Nephron progenitor cell (in vitro differentiated cells): ENCODE measurements around the gene ARID3B.

ENCODE experiments used
- DNase-seq: peaks from one replicate; pipeline ENCODE4 v3.0.0; 2021
- H3K27ac Mint-ChIP-seq: 2 replicates; pipeline ENCODE4 v1.8.0; 2021; ENCODE audit warnings: mild to moderate bottlenecking, moderate library complexity, mixed read lengths
- H3K27me3 Mint-ChIP-seq: 2 replicates; pipeline ENCODE4 v1.8.0; 2021; ENCODE audit warnings: mild to moderate bottlenecking, low read depth, mixed read lengths; ENCODE audit not compliant: poor library complexity
- H3K36me3 Mint-ChIP-seq: 2 replicates; pipeline ENCODE4 v1.8.0; 2021; ENCODE audit warnings: low read depth, mixed read lengths
- H3K4me1 Mint-ChIP-seq: 2 replicates; pipeline ENCODE4 v1.8.0; 2021; ENCODE audit warnings: mixed read lengths
- H3K4me3 Mint-ChIP-seq: 2 replicates; pipeline ENCODE4 v1.8.0; 2021; ENCODE audit warnings: mild to moderate bottlenecking, moderate library complexity, mixed read lengths
- H3K9me3 Mint-ChIP-seq: 2 replicates; pipeline ENCODE4 v1.8.0; 2021; ENCODE audit warnings: mild to moderate bottlenecking, moderate library complexity, mixed read lengths
- CTCF ChIP-seq: fragments of 200-600 bp; sonication (generic); IDR thresholded peaks from 2 replicates; pipeline ENCODE4 v1.5.0; 2021; ENCODE audit warnings: antibody characterized with exemption

Gene ARID3B, protein sequence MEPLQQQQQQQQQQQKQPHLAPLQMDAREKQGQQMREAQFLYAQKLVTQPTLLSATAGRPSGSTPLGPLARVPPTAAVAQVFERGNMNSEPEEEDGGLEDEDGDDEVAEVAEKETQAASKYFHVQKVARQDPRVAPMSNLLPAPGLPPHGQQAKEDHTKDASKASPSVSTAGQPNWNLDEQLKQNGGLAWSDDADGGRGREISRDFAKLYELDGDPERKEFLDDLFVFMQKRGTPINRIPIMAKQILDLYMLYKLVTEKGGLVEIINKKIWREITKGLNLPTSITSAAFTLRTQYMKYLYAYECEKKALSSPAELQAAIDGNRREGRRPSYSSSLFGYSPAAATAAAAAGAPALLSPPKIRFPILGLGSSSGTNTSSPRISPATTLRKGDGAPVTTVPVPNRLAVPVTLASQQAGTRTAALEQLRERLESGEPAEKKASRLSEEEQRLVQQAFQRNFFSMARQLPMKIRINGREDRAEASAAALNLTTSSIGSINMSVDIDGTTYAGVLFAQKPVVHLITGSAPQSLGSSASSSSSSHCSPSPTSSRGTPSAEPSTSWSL

GRCh38 chr15:74540761-74541493, at the start of gene ARID3B:
Gene ARID3B, plus strand, starts transcription at chr15:74541220. Its CDS starts 2,717 bp downstream, at chr15:74543937.
- peaks cover 65% of the 10 kb centered on the region for H3K4me1 Mint-ChIP-seq
- no peaks in the 10 kb centered on the region for H3K9me3 Mint-ChIP-seq
- peak within 1 kb of the TSS; percentile 99 for H3K4me3 Mint-ChIP-seq
- peak within 1 kb of the TSS; percentile 99 for H3K27ac Mint-ChIP-seq
- TF ChIP-seq CTCF, result no peak
- H3K36me3 Mint-ChIP-seq, result peaks cover 7% of the 10 kb centered on the region
- H3K27me3 Mint-ChIP-seq, result peaks cover 8% of the 10 kb centered on the region
- peak; percentile 97 for DNase-seq

DNA sequence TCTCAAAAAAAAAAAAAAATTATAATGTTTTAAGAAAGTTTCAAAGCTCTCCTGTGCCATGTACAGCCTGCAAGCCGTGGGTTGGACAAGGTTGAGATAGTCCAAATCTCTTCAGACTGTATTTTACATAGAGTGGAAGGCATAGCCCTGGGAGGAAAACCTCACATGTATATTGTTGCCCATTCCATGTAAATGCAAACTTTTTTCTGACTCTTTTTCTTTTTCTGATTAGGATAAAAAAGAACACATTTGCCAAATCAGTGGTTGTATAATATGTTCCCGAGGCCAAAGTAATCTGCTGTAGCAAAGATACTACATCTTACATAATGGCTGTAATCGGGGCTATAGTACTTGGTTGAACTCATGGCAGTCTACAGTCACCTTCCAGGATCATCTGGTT, 44.4 kb upstream of the ARID3B start:
- H3K27ac Mint-ChIP-seq, result no peak overlapping the region
- DNase-seq, result no peak
- no peak for TF ChIP-seq CTCF
- no peaks in the 10 kb centered on the region for H3K9me3 Mint-ChIP-seq
- no peaks in the 10 kb centered on the region for H3K27me3 Mint-ChIP-seq
- H3K36me3 Mint-ChIP-seq, result peaks cover 28% of the 10 kb centered on the region
- peaks cover 5% of the 10 kb centered on the region for H3K4me1 Mint-ChIP-seq
- H3K4me3 Mint-ChIP-seq, result no peak overlapping the region

DNA sequence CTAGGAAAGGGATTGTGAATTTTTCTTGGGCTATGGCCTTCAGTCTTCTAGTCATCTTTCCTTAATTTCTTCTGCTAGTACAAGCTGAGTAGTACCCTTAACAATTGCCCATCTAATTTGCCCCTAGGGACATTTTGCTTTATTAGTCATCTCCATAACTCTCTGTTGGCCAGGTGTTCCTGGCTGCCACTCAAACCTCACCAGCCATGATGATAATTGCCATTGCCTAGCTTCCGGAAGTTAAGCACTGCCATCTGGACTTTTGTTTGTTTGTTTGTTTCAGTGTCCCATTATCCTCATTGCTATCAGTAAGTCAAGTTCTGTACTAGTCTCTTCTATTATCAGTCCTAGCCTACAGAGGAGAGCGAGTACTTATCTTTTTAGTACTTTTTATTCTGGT, 43.4 kb upstream of the ARID3B start:
- TF ChIP-seq CTCF, result no peak
- no peaks in the 10 kb centered on the region for H3K27me3 Mint-ChIP-seq
- no peak overlapping the region for H3K4me3 Mint-ChIP-seq
- no peaks in the 10 kb centered on the region for H3K9me3 Mint-ChIP-seq
- peaks cover 5% of the 10 kb centered on the region for H3K4me1 Mint-ChIP-seq
- DNase-seq, result no peak
- peak overlapping the region; percentile 33 for H3K27ac Mint-ChIP-seq
- peaks cover 30% of the 10 kb centered on the region for H3K36me3 Mint-ChIP-seq

GRCh38 chr15:74499366-74499765, 41.7 kb upstream of the ARID3B start:
- H3K9me3 Mint-ChIP-seq, result no peaks in the 10 kb centered on the region
- H3K27me3 Mint-ChIP-seq, result no peaks in the 10 kb centered on the region
- H3K27ac Mint-ChIP-seq, result peak overlapping the region; percentile 24
- H3K4me3 Mint-ChIP-seq, result no peak overlapping the region
- no peak for TF ChIP-seq CTCF
- H3K36me3 Mint-ChIP-seq, result peaks cover 40% of the 10 kb centered on the region
- peaks cover 5% of the 10 kb centered on the region for H3K4me1 Mint-ChIP-seq
- no peak for DNase-seq

- no peak for TF ChIP-seq CTCF
- no peaks in the 10 kb centered on the region for H3K27me3 Mint-ChIP-seq
- no peak overlapping the region for H3K4me3 Mint-ChIP-seq
- H3K9me3 Mint-ChIP-seq, result no peaks in the 10 kb centered on the region
- peaks cover 5% of the 10 kb centered on the region for H3K4me1 Mint-ChIP-seq
- no peak overlapping the region for H3K27ac Mint-ChIP-seq
- no peak for DNase-seq
- peaks cover 48% of the 10 kb centered on the region for H3K36me3 Mint-ChIP-seq
Observed at GRCh38 chr15:74500401-74500800, 40.6 kb upstream of the ARID3B start.
